Nephron progenitor cell (in vitro differentiated cells): ENCODE data around the gene MGAT5B.

Source experiments
- DNase-seq: peaks from one replicate; pipeline ENCODE4 v3.0.0; 2021
- H3K27ac Mint-ChIP-seq: 2 replicates; pipeline ENCODE4 v1.8.0; 2021; ENCODE audit warnings: mild to moderate bottlenecking, moderate library complexity, mixed read lengths
- H3K27me3 Mint-ChIP-seq: 2 replicates; pipeline ENCODE4 v1.8.0; 2021; ENCODE audit warnings: mild to moderate bottlenecking, low read depth, mixed read lengths; ENCODE audit not compliant: poor library complexity
- H3K36me3 Mint-ChIP-seq: 2 replicates; pipeline ENCODE4 v1.8.0; 2021; ENCODE audit warnings: low read depth, mixed read lengths
- H3K4me1 Mint-ChIP-seq: 2 replicates; pipeline ENCODE4 v1.8.0; 2021; ENCODE audit warnings: mixed read lengths
- H3K4me3 Mint-ChIP-seq: 2 replicates; pipeline ENCODE4 v1.8.0; 2021; ENCODE audit warnings: mild to moderate bottlenecking, moderate library complexity, mixed read lengths
- H3K9me3 Mint-ChIP-seq: 2 replicates; pipeline ENCODE4 v1.8.0; 2021; ENCODE audit warnings: mild to moderate bottlenecking, moderate library complexity, mixed read lengths
- CTCF ChIP-seq: fragments of 200-600 bp; sonication (generic); IDR thresholded peaks from 2 replicates; pipeline ENCODE4 v1.5.0; 2021; ENCODE audit warnings: antibody characterized with exemption

Gene MGAT5B

DNA sequence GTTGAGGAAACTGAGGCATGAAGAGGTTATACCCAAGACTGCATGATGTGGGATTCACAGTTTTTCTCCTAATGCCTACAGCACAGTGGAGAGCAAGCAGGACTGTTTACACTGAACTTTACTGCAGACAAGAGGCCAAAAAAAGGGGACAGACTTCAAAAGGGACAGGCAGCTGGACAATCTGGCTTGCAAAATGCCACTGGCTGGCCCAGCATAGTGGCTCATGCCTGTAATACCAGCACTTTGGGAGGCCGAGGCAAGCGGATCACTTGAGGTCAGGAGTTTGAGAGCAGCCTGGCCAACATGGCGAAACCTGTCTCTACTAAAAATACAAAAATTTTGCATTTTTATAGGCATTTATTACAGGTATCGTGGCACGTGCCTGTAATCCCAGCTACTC is 2.0 kb upstream of the MGAT5B start:
- peak overlapping the region; percentile 28 for H3K4me3 Mint-ChIP-seq
- H3K27me3 Mint-ChIP-seq: peaks cover 34% of the 10 kb centered on the region
- DNase-seq: no peak
- no peaks in the 10 kb centered on the region for H3K9me3 Mint-ChIP-seq
- peaks cover 37% of the 10 kb centered on the region for H3K4me1 Mint-ChIP-seq
- H3K36me3 Mint-ChIP-seq: no peaks in the 10 kb centered on the region
- no peak for TF ChIP-seq CTCF
- H3K27ac Mint-ChIP-seq: no peak overlapping the region

- peaks cover 37% of the 10 kb centered on the region for H3K4me1 Mint-ChIP-seq
- TF ChIP-seq CTCF: no peak
- no peaks in the 10 kb centered on the region for H3K9me3 Mint-ChIP-seq
- H3K27me3 Mint-ChIP-seq: peaks cover 41% of the 10 kb centered on the region
- no peak for DNase-seq
- H3K27ac Mint-ChIP-seq: no peak overlapping the region
- peak overlapping the region; percentile 84 for H3K4me3 Mint-ChIP-seq
- no peaks in the 10 kb centered on the region for H3K36me3 Mint-ChIP-seq
These were observed 1.2 kb upstream of the MGAT5B start for GRCh38 chr17:76866774-76867577.

DNA sequence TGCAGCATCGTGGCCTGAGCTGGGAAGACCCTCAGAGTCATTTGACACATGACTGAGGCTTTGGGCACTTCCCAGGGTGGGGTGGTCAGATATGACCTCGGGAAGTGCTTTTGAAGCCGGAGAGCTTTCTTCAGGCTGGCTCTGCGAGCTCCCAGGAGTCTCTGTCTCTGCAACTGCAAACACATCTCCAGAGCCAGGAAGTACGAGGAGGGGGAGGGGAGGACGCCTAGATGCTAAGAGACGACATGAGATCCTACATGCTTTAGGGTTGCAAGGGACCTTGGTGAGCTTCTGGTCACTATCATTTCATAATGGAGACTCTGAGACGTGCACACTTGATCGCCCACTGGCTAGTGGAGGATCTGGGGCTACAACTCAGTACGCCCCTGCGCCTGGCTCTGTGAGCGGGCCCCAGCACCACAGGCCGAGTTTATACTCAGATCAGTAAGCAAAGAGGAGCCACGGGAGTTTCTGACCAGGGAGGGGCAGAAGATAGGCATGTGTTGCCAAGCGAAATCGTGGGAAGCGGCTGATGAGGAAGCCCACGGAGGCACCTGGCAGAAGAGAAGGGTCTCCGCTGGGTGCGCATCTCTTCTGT is 527 bp upstream of the MGAT5B start:
- Mint-ChIP-seq H3K27ac (no peak overlapping the region), H3K36me3 (no peaks in the 10 kb centered on the region), H3K9me3 (no peaks in the 10 kb centered on the region), H3K4me3 (peak overlapping the region; percentile 84), H3K27me3 (peaks cover 47% of the 10 kb centered on the region), H3K4me1 (peaks cover 43% of the 10 kb centered on the region)
- no peak for DNase-seq
- no peak for TF ChIP-seq CTCF

- no peak for DNase-seq
These were observed 678 bp downstream of the MGAT5B start for GRCh38 chr17:76868669-76869495.

More at GRCh38 chr17:76868669-76869495, 678 bp downstream of the MGAT5B start:
- no peak overlapping the region for H3K27ac Mint-ChIP-seq
- H3K9me3 Mint-ChIP-seq: no peaks in the 10 kb centered on the region
- H3K4me1 Mint-ChIP-seq: peaks cover 37% of the 10 kb centered on the region
- H3K36me3 Mint-ChIP-seq: no peaks in the 10 kb centered on the region
- peak overlapping the region; percentile 76 for H3K4me3 Mint-ChIP-seq
- H3K27me3 Mint-ChIP-seq: peaks cover 46% of the 10 kb centered on the region
- no peak for TF ChIP-seq CTCF
